Vagina (tissue), 2 donors: Measurements from ENCODE around the gene ASTN1. TPM values are rescaled to one million over a fixed set of nuclear protein-coding genes. Genes with fewer than 3 reads are reported as not detected.

Experiments
- DNase-seq, 2 donors: peaks; one replicate each; pipeline ENCODE4 v3.0.0-alpha.2; 2017; ENCODE audit errors: extremely low spot score in 2 of 2
- H3K27ac ChIP-seq: fragments of 200-600 bp; sonication (generic); one replicate; pipeline ENCODE4 v1.5.1; 2019
- H3K27me3 ChIP-seq: fragments of 200-600 bp; sonication (generic); one replicate; pipeline ENCODE4 v1.5.1; 2019
- H3K36me3 ChIP-seq, 2 donors: fragments of 200-600 bp; sonication (generic); one replicate each; pipeline ENCODE4 v1.5.1; 2017 to 2019
- H3K4me1 ChIP-seq: fragments of 200-600 bp; sonication (generic); one replicate; pipeline ENCODE4 v1.5.1; 2019
- H3K4me3 ChIP-seq, 2 donors: fragments of 200-600 bp; sonication (generic); 1 replicate in 1 of 2; 2 replicates in 1 of 2; pipeline ENCODE4 v1.5.1; 2016 to 2019
- H3K9me3 ChIP-seq: fragments of 200-600 bp; sonication (generic); one replicate; pipeline ENCODE4 v1.5.1; 2019
- CTCF ChIP-seq, 3 experiments: fragments of 450-650 bp in 2 of 3; fragments of 200-600 bp in 1 of 3; sonication (generic) in 1 of 3; IDR thresholded peaks; one replicate each; pipeline ENCODE4 v1.5.1; 2017 to 2019; ENCODE audit warnings: antibody characterized with exemption in 3 of 3, mild to moderate bottlenecking in 2 of 3, moderate library complexity in 2 of 3
- POLR2A ChIP-seq, 2 donors: fragments of 450-650 bp; IDR thresholded peaks; one replicate each; pipeline ENCODE4 v1.6.1; 2017; ENCODE audit warnings: antibody characterized with exemption in 2 of 2, mild to moderate bottlenecking in 2 of 2, moderate library complexity in 2 of 2
- POLR2AphosphoS5 ChIP-seq, 2 donors: sonication (generic); formaldehyde crosslinking; IDR thresholded peaks; one replicate each; pipeline ENCODE4 v1.9.0; 2017; ENCODE audit warnings: antibody characterized with exemption in 2 of 2, mild to moderate bottlenecking in 2 of 2, low read depth in 1 of 2; ENCODE audit not compliant: insufficient read depth in 1 of 2
- intact Hi-C: fragments of 100-400 bp; cut with DNase I; formaldehyde crosslinking; loops from one replicate; pipeline ENCODE4 v1.15.1; 2023
- total RNA-seq: library from RNA; depleted of rRNA; stranded (reverse); fragments of >200 nt; gene quantifications from one replicate; pipeline ENCODE4 v1.2.3, GENCODE V29; 2016

The ASTN1 gene
- total RNA-seq, 1 donor from 2014 or later = 4.2 TPM

DNA sequence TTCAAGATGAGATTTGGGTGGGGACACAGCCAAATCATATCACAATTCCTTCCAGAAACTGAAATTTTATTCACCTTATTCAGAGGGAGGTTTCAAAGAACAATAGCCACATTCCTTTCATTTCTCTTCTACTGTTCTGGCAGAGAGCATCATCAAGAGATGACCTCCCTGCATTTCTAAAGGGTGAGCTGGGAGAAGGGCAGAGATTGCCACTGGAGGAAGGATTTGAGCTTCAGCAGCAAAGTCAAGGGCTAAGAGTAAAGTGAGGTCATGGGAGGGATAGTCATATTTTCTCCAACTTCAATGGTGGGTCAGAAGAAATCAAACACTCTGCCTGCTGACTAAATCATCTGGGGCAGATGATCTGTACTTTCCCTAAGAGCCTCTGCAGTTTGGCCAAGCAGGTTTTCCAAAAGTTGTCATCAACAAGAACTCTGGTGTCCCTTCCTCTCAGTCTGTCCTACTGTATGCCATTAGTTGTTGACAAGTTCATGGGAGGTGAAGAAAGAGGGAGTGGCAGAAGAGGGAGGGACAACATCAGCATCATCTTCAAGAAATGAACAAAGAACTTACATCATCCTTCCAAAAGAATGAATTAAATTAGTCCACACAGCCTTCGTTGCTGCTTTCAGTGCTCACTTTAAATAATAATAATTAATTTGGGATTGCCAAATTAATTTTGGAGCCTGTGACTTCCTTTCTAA, 298.3 kb downstream of the ASTN1 start:
- DNase-seq = no peak
- Histone ChIP-seq H3K27ac (no peak overlapping the region), H3K9me3 (no peaks in the 10 kb centered on the region), H3K4me1 (no peaks in the 10 kb centered on the region), H3K27me3 (no peaks in the 10 kb centered on the region), H3K36me3 (no peaks in the 10 kb centered on the region), H3K4me3 (no peak overlapping the region)
- intact Hi-C loops = no loop called here
- TF ChIP-seq POLR2A (IDR thresholded peaks at IDR 0.05) (no peak), CTCF (IDR thresholded peaks at IDR 0.05) (no peak), POLR2AphosphoS5 (IDR thresholded peaks at IDR 0.05; ENCODE audit: insufficient read depth in 1 of 2, low read depth in 1 of 2) (no peak)

- no peaks in the 10 kb centered on the region for H3K9me3 ChIP-seq
- no peak for DNase-seq
- no peaks in the 10 kb centered on the region for H3K36me3 ChIP-seq
- H3K4me1 ChIP-seq = no peaks in the 10 kb centered on the region
- intact Hi-C loops = no loop called here
- no peaks in the 10 kb centered on the region for H3K27me3 ChIP-seq
- H3K27ac ChIP-seq = no peak overlapping the region
- TF ChIP-seq POLR2A (IDR thresholded peaks at IDR 0.05) (no peak), CTCF (IDR thresholded peaks at IDR 0.05) (no peak), POLR2AphosphoS5 (IDR thresholded peaks at IDR 0.05; ENCODE audit: insufficient read depth in 1 of 2, low read depth in 1 of 2) (no peak)
- H3K4me3 ChIP-seq = no peak overlapping the region
These were observed 300.3 kb downstream of the ASTN1 start for GRCh38 chr1:176864211-176864610.

DNA sequence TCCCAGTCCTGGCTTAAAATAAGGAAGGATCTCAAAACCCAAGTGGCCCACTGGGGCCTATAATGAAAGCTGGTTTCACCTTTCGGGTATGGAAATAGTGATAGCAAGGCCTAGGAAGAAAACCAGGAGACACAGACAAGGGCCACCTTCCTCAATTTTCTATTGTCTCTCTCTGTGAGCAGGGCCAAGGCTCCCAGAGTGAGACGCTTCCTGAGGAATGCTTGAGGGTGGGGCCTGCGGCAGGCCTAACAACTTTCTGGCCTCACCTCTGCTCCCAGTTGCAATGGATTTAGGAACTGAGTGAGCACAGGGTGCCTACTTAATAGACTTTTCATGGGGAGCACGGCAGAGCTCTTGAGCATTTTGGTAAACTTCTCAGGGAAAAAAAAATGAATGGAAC, 300.9 kb downstream of the ASTN1 start:
- intact Hi-C loops = no loop called here
- no peak for TF ChIP-seq POLR2A (IDR thresholded peaks at IDR 0.05)
- no peak for TF ChIP-seq POLR2AphosphoS5 (IDR thresholded peaks at IDR 0.05; ENCODE audit: insufficient read depth in 1 of 2, low read depth in 1 of 2)
- no peak for TF ChIP-seq CTCF (IDR thresholded peaks at IDR 0.05)
- Histone ChIP-seq H3K4me1 (no peaks in the 10 kb centered on the region), H3K27ac (no peak overlapping the region), H3K36me3 (no peaks in the 10 kb centered on the region), H3K27me3 (no peaks in the 10 kb centered on the region), H3K4me3 (no peak overlapping the region), H3K9me3 (no peaks in the 10 kb centered on the region)
- DNase-seq = no peak

DNA sequence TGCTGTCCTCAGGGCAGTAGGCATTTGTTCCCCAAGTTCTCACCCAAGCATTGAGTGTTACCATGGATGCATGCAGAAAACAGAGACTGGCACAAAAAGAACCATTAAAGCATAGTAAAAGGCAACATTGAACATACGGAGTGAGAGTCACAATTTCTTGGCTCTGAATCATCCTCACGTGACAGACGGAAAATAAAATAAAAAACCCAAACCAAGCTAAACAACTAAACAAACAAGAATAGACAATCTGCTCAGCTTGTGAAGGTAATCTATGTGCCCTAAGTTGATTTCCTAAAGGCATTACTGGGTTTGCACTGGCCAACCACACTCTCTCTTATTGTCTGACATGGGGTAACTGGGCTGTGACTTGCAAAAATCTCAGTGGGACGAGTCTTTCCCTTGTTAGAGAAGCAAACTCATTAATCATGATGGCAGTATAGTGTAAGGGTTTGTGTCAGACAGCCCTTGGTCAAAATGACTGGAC, 306.0 kb downstream of the ASTN1 start:
- Histone ChIP-seq H3K27ac (no peak overlapping the region), H3K27me3 (no peaks in the 10 kb centered on the region), H3K9me3 (no peaks in the 10 kb centered on the region), H3K4me1 (no peaks in the 10 kb centered on the region), H3K4me3 (no peak overlapping the region), H3K36me3 (no peaks in the 10 kb centered on the region)
- intact Hi-C loops = no loop called here
- no peak for DNase-seq
- TF ChIP-seq POLR2AphosphoS5 (IDR thresholded peaks at IDR 0.05; ENCODE audit: insufficient read depth in 1 of 2, low read depth in 1 of 2) = no peak
- no peak for TF ChIP-seq POLR2A (IDR thresholded peaks at IDR 0.05)

DNA sequence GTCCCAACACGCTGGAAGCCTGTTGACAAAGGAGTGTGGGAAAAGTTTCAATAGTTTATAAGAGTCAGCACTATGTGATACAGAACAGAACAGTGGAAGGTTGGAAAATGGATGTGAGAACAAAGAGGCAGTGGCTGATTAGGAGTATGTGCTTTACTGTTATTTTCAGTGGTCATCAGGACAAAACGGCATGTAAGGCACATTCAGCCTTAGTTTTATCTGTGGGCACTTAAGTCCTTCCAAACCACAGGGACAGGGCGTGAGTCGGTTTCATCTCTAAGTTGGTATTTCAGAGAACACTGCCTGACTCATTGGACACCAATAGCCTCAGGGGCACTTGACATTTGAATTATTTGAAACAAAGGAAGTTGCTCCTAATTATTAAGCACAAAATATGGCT, 306.9 kb downstream of the ASTN1 start:
- intact Hi-C loops = no loop called here
- Histone ChIP-seq H3K4me1 (no peaks in the 10 kb centered on the region), H3K4me3 (no peak overlapping the region), H3K36me3 (no peaks in the 10 kb centered on the region), H3K9me3 (no peaks in the 10 kb centered on the region), H3K27ac (no peak overlapping the region), H3K27me3 (no peaks in the 10 kb centered on the region)
- TF ChIP-seq CTCF (IDR thresholded peaks at IDR 0.05) (no peak), POLR2A (IDR thresholded peaks at IDR 0.05) (no peak), POLR2AphosphoS5 (IDR thresholded peaks at IDR 0.05; ENCODE audit: insufficient read depth in 1 of 2, low read depth in 1 of 2) (no peak)
- no peak for DNase-seq
